ENCODE measurements around the gene FICD. TPM values are rescaled to one million over a fixed set of nuclear protein-coding genes. Genes with fewer than 3 reads are reported as not detected.

The FICD gene
- total RNA-seq, 1 donor from 2014 or later = 6.6 TPM

- H3K9me3 Mint-ChIP-seq = no peaks in the 10 kb centered on the region
- H3K27me3 Mint-ChIP-seq = no peaks in the 10 kb centered on the region
- H3K4me3 Mint-ChIP-seq = peak overlapping the region; percentile 94
- H3K4me1 Mint-ChIP-seq = peaks cover 31% of the 10 kb centered on the region
- H3K27ac Mint-ChIP-seq = peak overlapping the region; percentile 84
- intact Hi-C loops (cut with micrococcal nuclease) = loop anchor here (2.0 to 10.0 kb wide), 2 partner anchors 750 to 830 kb away; partner anchors contain the start of genes PRDM4 and PWP1
- no peak for DNase-seq
- peaks cover 19% of the 10 kb centered on the region for H3K36me3 Mint-ChIP-seq (ENCODE audit: low read depth)
These were observed 557 bp upstream of the FICD start for GRCh38 chr12:108514468-108514972.

- DNase-seq = peak; percentile 67
- H3K9me3 Mint-ChIP-seq = no peaks in the 10 kb centered on the region
- H3K36me3 Mint-ChIP-seq (ENCODE audit: low read depth) = peaks cover 33% of the 10 kb centered on the region
- peak overlapping the region; percentile 94 for H3K4me3 Mint-ChIP-seq
- intact Hi-C loops (cut with micrococcal nuclease) = loop anchor here (1.0 to 10.0 kb wide), 5 partner anchors 45 to 831 kb away; partner anchors contain the start of genes ALKBH2, PRDM4, PWP1 and SART3
- H3K27me3 Mint-ChIP-seq = no peaks in the 10 kb centered on the region
- peak overlapping the region; percentile 84 for H3K27ac Mint-ChIP-seq
- peaks cover 31% of the 10 kb centered on the region for H3K4me1 Mint-ChIP-seq
These were observed 839 bp downstream of the FICD start for GRCh38 chr12:108515916-108516315.

- Mint-ChIP-seq H3K27ac (peak overlapping the region; percentile 84), H3K36me3 (ENCODE audit: low read depth) (peaks cover 37% of the 10 kb centered on the region), H3K4me3 (peak overlapping the region; percentile 94), H3K27me3 (no peaks in the 10 kb centered on the region), H3K9me3 (no peaks in the 10 kb centered on the region), H3K4me1 (peaks cover 28% of the 10 kb centered on the region)
- DNase-seq = no peak
- intact Hi-C loops (cut with micrococcal nuclease) = loop anchor here (5.0 to 10.0 kb wide), 3 partner anchors 101 to 752 kb away; partner anchors contain the start of genes ALKBH2 and PRDM4
These were observed 1.6 kb downstream of the FICD start for GRCh38 chr12:108516511-108517275.

- H3K4me1 Mint-ChIP-seq = peaks cover 21% of the 10 kb centered on the region
- H3K9me3 Mint-ChIP-seq = no peaks in the 10 kb centered on the region
- no peak overlapping the region for H3K4me3 Mint-ChIP-seq
- no peak for DNase-seq
- peaks cover 44% of the 10 kb centered on the region for H3K36me3 Mint-ChIP-seq (ENCODE audit: low read depth)
- H3K27ac Mint-ChIP-seq = no peak overlapping the region
- intact Hi-C loops (cut with micrococcal nuclease) = loop anchor here (5.0 to 10.0 kb wide), 3 partner anchors 100 to 753 kb away; partner anchors contain the start of genes ALKBH2 and PRDM4
- H3K27me3 Mint-ChIP-seq = no peaks in the 10 kb centered on the region
These were observed 2.4 kb downstream of the FICD start for GRCh38 chr12:108517288-108518100.

DNA sequence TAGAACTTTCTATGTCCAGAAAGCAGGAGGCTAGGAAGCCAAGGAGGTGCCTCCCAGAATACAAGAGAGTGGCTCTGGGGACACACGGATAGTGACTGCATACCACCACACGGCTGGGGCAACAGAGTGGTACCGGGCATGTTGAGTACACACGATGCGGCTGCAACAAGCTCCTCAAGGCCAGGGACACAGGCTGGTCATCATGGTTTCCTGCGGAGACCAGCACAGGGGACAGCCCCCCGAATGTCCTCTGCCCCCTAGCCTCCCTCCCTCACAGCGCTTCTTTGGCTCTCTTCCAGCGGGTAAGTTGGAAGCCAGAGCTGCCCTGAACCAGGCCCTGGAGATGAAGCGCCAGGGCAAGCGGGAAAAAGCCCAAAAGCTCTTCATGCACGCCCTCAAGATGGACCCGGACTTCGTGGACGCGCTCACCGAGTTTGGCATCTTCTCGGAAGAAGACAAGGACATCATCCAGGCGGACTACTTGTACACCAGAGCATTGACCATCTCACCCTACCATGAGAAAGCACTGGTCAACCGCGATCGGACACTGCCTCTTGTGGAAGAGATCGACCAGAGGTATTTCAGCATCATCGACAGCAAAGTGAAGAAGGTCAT is 3.1 kb downstream of the FICD start:
- DNase-seq = no peak
- peaks cover 46% of the 10 kb centered on the region for H3K36me3 Mint-ChIP-seq (ENCODE audit: low read depth)
- peak overlapping the region; percentile 16 for H3K27ac Mint-ChIP-seq
- no peak overlapping the region for H3K4me3 Mint-ChIP-seq
- no peaks in the 10 kb centered on the region for H3K27me3 Mint-ChIP-seq
- H3K9me3 Mint-ChIP-seq = no peaks in the 10 kb centered on the region
- H3K4me1 Mint-ChIP-seq = peaks cover 21% of the 10 kb centered on the region
- intact Hi-C loops (cut with micrococcal nuclease) = loop anchor here (5.0 to 10.0 kb wide), 3 partner anchors 99 to 753 kb away; partner anchors contain the start of genes ALKBH2 and PRDM4

DNA sequence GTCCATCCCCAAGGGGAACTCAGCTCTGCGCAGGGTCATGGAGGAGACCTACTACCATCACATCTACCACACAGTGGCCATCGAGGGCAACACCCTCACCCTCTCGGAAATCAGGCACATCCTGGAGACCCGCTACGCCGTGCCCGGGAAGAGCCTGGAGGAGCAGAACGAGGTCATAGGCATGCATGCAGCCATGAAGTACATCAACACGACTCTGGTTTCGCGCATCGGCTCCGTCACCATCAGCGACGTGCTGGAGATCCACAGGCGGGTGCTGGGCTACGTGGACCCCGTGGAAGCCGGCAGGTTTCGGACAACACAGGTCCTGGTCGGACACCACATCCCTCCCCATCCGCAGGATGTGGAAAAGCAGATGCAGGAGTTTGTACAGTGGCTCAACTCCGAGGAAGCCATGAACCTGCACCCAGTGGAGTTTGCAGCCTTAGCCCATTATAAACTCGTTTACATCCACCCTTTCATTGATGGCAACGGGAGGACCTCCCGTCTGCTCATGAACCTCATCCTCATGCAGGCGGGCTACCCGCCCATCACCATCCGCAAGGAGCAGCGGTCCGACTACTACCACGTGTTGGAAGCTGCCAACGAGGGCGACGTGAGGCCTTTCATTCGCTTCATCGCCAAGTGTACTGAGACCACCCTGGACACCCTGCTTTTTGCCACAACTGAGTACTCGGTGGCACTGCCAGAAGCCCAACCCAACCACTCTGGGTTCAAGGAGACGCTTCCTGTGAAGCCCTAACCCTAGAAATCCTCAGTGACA is 3.8 kb downstream of the FICD start:
- no peak for DNase-seq
- intact Hi-C loops (cut with micrococcal nuclease) = loop anchor here (5.0 to 10.0 kb wide), 3 partner anchors 98 to 754 kb away; partner anchors contain the start of genes ALKBH2 and PRDM4
- Mint-ChIP-seq H3K36me3 (ENCODE audit: low read depth) (peaks cover 52% of the 10 kb centered on the region), H3K9me3 (no peaks in the 10 kb centered on the region), H3K27me3 (no peaks in the 10 kb centered on the region), H3K4me1 (peaks cover 19% of the 10 kb centered on the region), H3K4me3 (no peak overlapping the region), H3K27ac (no peak overlapping the region)

GRCh38 chr12:108519558-108519957 is 4.5 kb downstream of the FICD start:
- H3K27me3 Mint-ChIP-seq = no peaks in the 10 kb centered on the region
- H3K4me3 Mint-ChIP-seq = no peak overlapping the region
- H3K27ac Mint-ChIP-seq = no peak overlapping the region
- H3K36me3 Mint-ChIP-seq (ENCODE audit: low read depth) = peaks cover 57% of the 10 kb centered on the region
- H3K9me3 Mint-ChIP-seq = no peaks in the 10 kb centered on the region
- DNase-seq = no peak
- intact Hi-C loops (cut with micrococcal nuclease) = loop anchor here (5.0 to 10.0 kb wide), 3 partner anchors 98 to 755 kb away; partner anchors contain the start of genes ALKBH2 and PRDM4
- H3K4me1 Mint-ChIP-seq = peaks cover 18% of the 10 kb centered on the region

- intact Hi-C loops (cut with micrococcal nuclease) = no loop called here
- DNase-seq = no peak
- Mint-ChIP-seq H3K27me3 (no peaks in the 10 kb centered on the region), H3K36me3 (ENCODE audit: low read depth) (peaks cover 76% of the 10 kb centered on the region), H3K4me3 (no peak overlapping the region), H3K9me3 (no peaks in the 10 kb centered on the region), H3K4me1 (peaks cover 6% of the 10 kb centered on the region), H3K27ac (no peak overlapping the region)
These were observed 8.3 kb downstream of the FICD start for GRCh38 chr12:108523365-108523764.

GRCh38 chr12:108525681-108526080 is 10.6 kb downstream of the FICD start:
- intact Hi-C loops (cut with micrococcal nuclease) = no loop called here
- no peak overlapping the region for H3K4me3 Mint-ChIP-seq
- H3K4me1 Mint-ChIP-seq = peaks cover 8% of the 10 kb centered on the region
- H3K36me3 Mint-ChIP-seq (ENCODE audit: low read depth) = peaks cover 74% of the 10 kb centered on the region
- no peak overlapping the region for H3K27ac Mint-ChIP-seq
- no peaks in the 10 kb centered on the region for H3K9me3 Mint-ChIP-seq
- H3K27me3 Mint-ChIP-seq = no peaks in the 10 kb centered on the region
- DNase-seq = no peak

- peaks cover 8% of the 10 kb centered on the region for H3K4me1 Mint-ChIP-seq
- H3K36me3 Mint-ChIP-seq (ENCODE audit: low read depth) = peaks cover 72% of the 10 kb centered on the region
- DNase-seq = no peak
- no peak overlapping the region for H3K4me3 Mint-ChIP-seq
- H3K27ac Mint-ChIP-seq = no peak overlapping the region
- H3K9me3 Mint-ChIP-seq = no peaks in the 10 kb centered on the region
- intact Hi-C loops (cut with micrococcal nuclease) = no loop called here
- no peaks in the 10 kb centered on the region for H3K27me3 Mint-ChIP-seq
These were observed 11.5 kb downstream of the FICD start for GRCh38 chr12:108526482-108527165.

- H3K4me3 Mint-ChIP-seq = no peak overlapping the region
- no peaks in the 10 kb centered on the region for H3K27me3 Mint-ChIP-seq
- intact Hi-C loops (cut with micrococcal nuclease) = no loop called here
- peaks cover 8% of the 10 kb centered on the region for H3K4me1 Mint-ChIP-seq
- no peaks in the 10 kb centered on the region for H3K9me3 Mint-ChIP-seq
- H3K36me3 Mint-ChIP-seq (ENCODE audit: low read depth) = peaks cover 68% of the 10 kb centered on the region
- DNase-seq = no peak
- no peak overlapping the region for H3K27ac Mint-ChIP-seq
These were observed 12.1 kb downstream of the FICD start for GRCh38 chr12:108527166-108527496.

DNA sequence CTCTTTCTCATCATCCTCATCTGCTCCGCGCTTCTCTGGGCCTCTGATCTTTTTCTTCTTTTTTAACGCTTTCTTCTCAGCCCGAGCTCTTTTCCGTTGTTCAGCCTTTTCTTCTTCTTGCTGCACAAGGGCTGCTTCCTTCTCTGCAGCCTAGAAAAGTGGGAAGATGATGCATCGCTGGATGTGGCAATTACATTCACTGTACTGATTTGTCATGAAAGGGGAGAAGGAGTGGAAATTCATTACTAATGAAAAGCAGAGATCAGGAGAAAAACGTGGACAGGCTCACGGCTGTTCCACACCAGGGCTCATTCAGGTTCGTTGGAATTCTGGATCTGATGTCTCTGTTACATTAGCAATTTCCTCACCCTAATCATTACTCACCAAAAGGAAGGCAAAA is 15.1 kb downstream of the FICD start:
- no peak overlapping the region for H3K4me3 Mint-ChIP-seq
- no peak overlapping the region for H3K27ac Mint-ChIP-seq
- DNase-seq = peak; percentile 34
- peaks cover 62% of the 10 kb centered on the region for H3K36me3 Mint-ChIP-seq (ENCODE audit: low read depth)
- no peaks in the 10 kb centered on the region for H3K9me3 Mint-ChIP-seq
- peaks cover 8% of the 10 kb centered on the region for H3K4me1 Mint-ChIP-seq
- no peaks in the 10 kb centered on the region for H3K27me3 Mint-ChIP-seq
- intact Hi-C loops (cut with micrococcal nuclease) = no loop called here

Measured in activated CD4-positive, alpha-beta T cell treated with anti-CD3 and anti-CD28 coated beads, Interleukin-2, amount 10 ng/mL, durations not matched to agents 24 days and 14 days (primary cell).